GM12892 (cell line): ENCODE measurements around the gene MYH10.

Source experiments
- POLR2A ChIP-seq: IDR thresholded peaks from 2 replicates; pipeline ENCODE4 v1.6.1; 2011; ENCODE audit warnings: low read depth, low read length, control low read depth
- POLR2AphosphoS5 ChIP-seq: IDR thresholded peaks from 2 replicates; pipeline ENCODE4 v1.6.1; 2011; ENCODE audit warnings: low read depth, low read length, control low read depth
- TAF1 ChIP-seq: IDR thresholded peaks from 2 replicates; pipeline ENCODE4 v1.6.1; 2011; ENCODE audit warnings: low read depth, mild to moderate bottlenecking, control low read depth, low read length, borderline replicate concordance

DNA sequence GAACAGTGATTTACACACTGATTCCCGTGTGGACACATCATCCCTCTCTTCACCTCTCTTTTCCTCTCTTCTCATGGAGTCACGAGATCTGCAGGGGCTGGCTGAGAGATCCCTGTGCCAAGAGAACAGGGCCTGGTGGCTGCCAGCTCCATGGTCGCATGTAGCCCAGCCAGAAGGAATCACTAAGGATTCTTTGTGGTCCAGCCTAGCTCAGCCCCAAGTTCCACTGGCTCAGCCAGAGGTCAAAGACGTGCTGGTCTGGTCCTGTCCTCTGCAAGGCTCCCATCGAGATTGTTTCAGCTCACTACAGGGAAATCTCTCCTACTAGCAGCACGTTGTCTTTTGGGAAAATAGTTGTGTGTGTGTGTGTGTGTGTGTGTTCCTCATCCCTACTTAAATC lies 128.4 kb downstream of the MYH10 start:
- TF ChIP-seq POLR2AphosphoS5 (no peak), POLR2A (no peak), TAF1 (no peak)
